B cell (primary cell): ENCODE data around the gene SSRP1. TPM values are rescaled to one million over a fixed set of nuclear protein-coding genes. Genes with fewer than 3 reads are reported as not detected.

Experiments used
- ATAC-seq: fragments of 200-7000 bp; cut with Tn5 transposase; one replicate; pipeline ENCODE4 v1.10.0; 2021; ENCODE audit warnings: low read depth, mild to moderate bottlenecking, moderate number of reproducible peaks, moderate library complexity
- CTCF ChIA-PET: fragments of 350-600 bp; sonication (Branson Sonifier 250); formaldehyde crosslinking; loops from one replicate; lab custom pipeline; 2021; ENCODE audit warnings: antibody characterized with exemption, inconsistent platforms; lab: Charles Lee
- POLR2A ChIA-PET: fragments of 350-600 bp; sonication (Branson Sonifier 250); formaldehyde crosslinking; loops from one replicate; lab custom pipeline; 2021; ENCODE audit warnings: antibody characterized with exemption; lab: Charles Lee
- DNase-seq: peaks from one replicate; pipeline ENCODE4 v3.0.0; 2013
- H2AFZ ChIP-seq: 2 replicates; pipeline ENCODE4 v1.6.1; 2012; ENCODE audit warnings: mild to moderate bottlenecking, low read depth, low read length; ENCODE audit not compliant: insufficient read depth, poor library complexity, severe bottlenecking
- H3K27ac ChIP-seq, 2 donors: 1 replicate in 1 of 2; 2 replicates in 1 of 2; pipeline ENCODE4 v1.5.1; 2012 to 2013; ENCODE audit warnings: low read length in 2 of 2, mild to moderate bottlenecking in 2 of 2, moderate library complexity in 1 of 2
- H3K27me3 ChIP-seq, 4 experiments: fragments of 200-600 bp in 1 of 4; sonication (generic) in 1 of 4; replicated peaks in 1 of 4; 1 replicate in 2 of 4; 2 replicates in 2 of 4; pipeline versions ENCODE4 v1.6.1 to v1.7.0; 2013 to 2016; ENCODE audit warnings: low read length in 3 of 4, mild to moderate bottlenecking in 2 of 4, mixed read lengths in 1 of 4, moderate library complexity in 1 of 4; ENCODE audit not compliant: insufficient read depth in 4 of 4, control insufficient read depth in 3 of 4; ENCODE audit errors: control extremely low read depth in 1 of 4
- H3K36me3 ChIP-seq, 2 experiments: replicated peaks in 1 of 2; 1 replicate in 1 of 2; 2 replicates in 1 of 2; pipeline versions ENCODE4 v1.6.1 to v1.7.1; 2013; ENCODE audit warnings: low read length in 1 of 2; ENCODE audit not compliant: insufficient read depth in 2 of 2, control insufficient read depth in 1 of 2; ENCODE audit errors: control extremely low read depth in 1 of 2, extremely low read depth in 1 of 2
- H3K4me1 ChIP-seq, 2 donors: fragments of 200-600 bp in 1 of 2; sonication (generic) in 1 of 2; 1 replicate in 1 of 2; 2 replicates in 1 of 2; pipeline versions ENCODE4 v1.5.1 to v1.6.1; 2013 to 2017; ENCODE audit warnings: low read length in 2 of 2; ENCODE audit not compliant: control insufficient read depth in 2 of 2, insufficient read depth in 2 of 2
- H3K4me2 ChIP-seq: replicated peaks from 2 replicates; pipeline ENCODE3; 2012; ENCODE audit warnings: mild to moderate bottlenecking, low read depth, low read length; ENCODE audit not compliant: poor library complexity, severe bottlenecking
- H3K4me3 ChIP-seq, 5 experiments: fragments of 200-600 bp in 1 of 5; sonication (generic) in 1 of 5; 1 replicate in 3 of 5; 2 replicates in 2 of 5; pipeline versions ENCODE4 v1.5.1 to v1.7.0; 2011 to 2016; ENCODE audit warnings: low read length in 4 of 5, mild to moderate bottlenecking in 4 of 5, low read depth in 2 of 5, control low read depth in 1 of 5, moderate library complexity in 1 of 5; ENCODE audit not compliant: insufficient read depth in 1 of 5; ENCODE audit errors: control extremely low read depth in 1 of 5, extremely low read depth in 1 of 5
- H3K79me2 ChIP-seq: fragments of 200-600 bp; sonication (generic); one replicate; pipeline ENCODE4 v1.6.0; 2016; ENCODE audit warnings: low read length; ENCODE audit not compliant: control insufficient read depth, insufficient read depth
- H3K9ac ChIP-seq: fragments of 200-600 bp; sonication (generic); 2 replicates; pipeline ENCODE4 v1.6.1; 2017; ENCODE audit warnings: mild to moderate bottlenecking, low read length, moderate library complexity
- H3K9me3 ChIP-seq, 3 donors: one replicate each; pipeline versions ENCODE4 v1.6.1 to v1.7.1; 2013; ENCODE audit warnings: low read length in 2 of 3; ENCODE audit not compliant: control insufficient read depth in 2 of 3, insufficient read depth in 1 of 3; ENCODE audit errors: control extremely low read depth in 1 of 3
- H4K20me1 ChIP-seq: 2 replicates; pipeline ENCODE4 v1.6.0; 2012; ENCODE audit warnings: mild to moderate bottlenecking, low read length; ENCODE audit not compliant: insufficient read depth, control insufficient read depth, poor library complexity, severe bottlenecking
- H3K27ac Mint-ChIP-seq: one replicate; pipeline ENCODE4 v1.8.0; 2021; ENCODE audit warnings: mixed read lengths
- H3K27me3 Mint-ChIP-seq: one replicate; pipeline ENCODE4 v1.8.0; 2021; ENCODE audit warnings: mixed read lengths
- H3K4me1 Mint-ChIP-seq: one replicate; pipeline ENCODE4 v1.8.0; 2021; ENCODE audit warnings: mixed read lengths
- H3K4me3 Mint-ChIP-seq: one replicate; pipeline ENCODE4 v1.8.0; 2021; ENCODE audit warnings: mixed read lengths
- H3K9me3 Mint-ChIP-seq: one replicate; pipeline ENCODE4 v1.8.0; 2022; ENCODE audit warnings: mixed read lengths; ENCODE audit not compliant: insufficient read depth
- EZH2 ChIP-seq: IDR thresholded peaks from 2 replicates; pipeline ENCODE4 v1.6.1; 2012; ENCODE audit warnings: borderline replicate concordance, low read depth, mild to moderate bottlenecking, moderate library complexity, low read length; ENCODE audit not compliant: insufficient read depth, poor library complexity, severe bottlenecking
- WGBS: methylation state at CpG from one replicate; pipeline ENCODE4 v1.1.5; 2013; ENCODE audit warnings: missing lambda C conversion rate; ENCODE audit not compliant: insufficient coverage; 5-methylcytosine and 5-hydroxymethylcytosine counted together
- intact Hi-C: fragments of 100-400 bp; cut with micrococcal nuclease; formaldehyde crosslinking; loops from one replicate; pipeline ENCODE4 v1.10.0; 2022
- polyA plus RNA-seq: library from polyadenylated mRNA; depleted of rRNA; stranded (reverse); fragments of >200 nt; gene quantifications from 2 replicates; pipeline ENCODE4 v1.2.3, GENCODE V29; 2012
- total RNA-seq, 2 donors: library from RNA; stranded (reverse); fragments of 120-200 nt in 1 of 2; gene quantifications; 1 replicate in 1 of 2; 2 replicates in 1 of 2; pipeline versions ENCODE4 v1.2.3 to v1.2.4, GENCODE V29; 2013 to 2022
- TF ChIP-seq, protein P1 (sequence below): fragments of 200-600 bp; IDR thresholded peaks from one replicate; pipeline ENCODE4 v1.8.0; 2022; ENCODE audit warnings: antibody characterized with exemption, mild to moderate bottlenecking

The SSRP1 gene
- total and polyA plus RNA-seq, 2 donors (not counting 1 experiment from before 2014, with no cell fraction given), result 40.9 to 66.6 TPM

DNA sequence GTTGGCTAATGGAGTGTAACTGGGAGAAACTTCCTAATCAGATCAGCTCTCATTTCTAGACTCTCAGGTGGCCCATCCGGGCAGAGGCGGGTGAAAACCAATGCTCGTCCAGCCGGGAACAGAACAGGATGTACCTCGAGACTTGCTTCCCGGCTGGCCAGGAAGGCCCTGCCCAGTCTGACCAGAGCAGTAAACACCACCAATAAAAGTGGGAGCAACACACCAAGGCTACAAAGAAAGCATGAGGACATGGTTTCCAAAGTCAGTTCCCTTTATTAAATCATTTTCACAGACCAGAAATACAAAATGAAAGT lies 10.0 kb downstream of the SSRP1 start:
- H3K9me3 Mint-ChIP-seq, result no peaks in the 10 kb centered on the region
- TF ChIP-seq, protein P1, sequence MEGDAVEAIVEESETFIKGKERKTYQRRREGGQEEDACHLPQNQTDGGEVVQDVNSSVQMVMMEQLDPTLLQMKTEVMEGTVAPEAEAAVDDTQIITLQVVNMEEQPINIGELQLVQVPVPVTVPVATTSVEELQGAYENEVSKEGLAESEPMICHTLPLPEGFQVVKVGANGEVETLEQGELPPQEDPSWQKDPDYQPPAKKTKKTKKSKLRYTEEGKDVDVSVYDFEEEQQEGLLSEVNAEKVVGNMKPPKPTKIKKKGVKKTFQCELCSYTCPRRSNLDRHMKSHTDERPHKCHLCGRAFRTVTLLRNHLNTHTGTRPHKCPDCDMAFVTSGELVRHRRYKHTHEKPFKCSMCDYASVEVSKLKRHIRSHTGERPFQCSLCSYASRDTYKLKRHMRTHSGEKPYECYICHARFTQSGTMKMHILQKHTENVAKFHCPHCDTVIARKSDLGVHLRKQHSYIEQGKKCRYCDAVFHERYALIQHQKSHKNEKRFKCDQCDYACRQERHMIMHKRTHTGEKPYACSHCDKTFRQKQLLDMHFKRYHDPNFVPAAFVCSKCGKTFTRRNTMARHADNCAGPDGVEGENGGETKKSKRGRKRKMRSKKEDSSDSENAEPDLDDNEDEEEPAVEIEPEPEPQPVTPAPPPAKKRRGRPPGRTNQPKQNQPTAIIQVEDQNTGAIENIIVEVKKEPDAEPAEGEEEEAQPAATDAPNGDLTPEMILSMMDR, result no peak
- no peak for TF ChIP-seq EZH2
- Histone ChIP-seq H3K4me3 (peak overlapping the region; percentile 43 to 83 (median 75)), H3K4me1 (peaks cover 13 to 20% of the 10 kb centered on the region in 2 donors), H4K20me1 (no peaks in the 10 kb centered on the region), H3K27ac (peak overlapping the region; percentile 78 to 79), H3K9ac (peak overlapping the region; percentile 80), H3K36me3 (peaks cover 0 to 38% of the 10 kb centered on the region in 2 experiments), H3K9me3 (no peaks in the 10 kb centered on the region), H3K27me3 (no peaks in the 10 kb centered on the region), H2AFZ (peak overlapping the region; percentile 94), H3K79me2 (no peaks in the 10 kb centered on the region), H3K4me2 (peak overlapping the region; percentile 83)
- ATAC-seq (no peak), DNase-seq (no peak)
- ChIA-PET CTCF (interaction anchor here (0.8 to 4.8 kb wide), 7 partner anchors 10 to 204 kb away, joined by 3 to 24 read pairs (median 3); partner anchors contain the start of gene SSRP1), POLR2A (interaction anchor here (0.5 to 3.5 kb wide), 5 partner anchors 9 to 416 kb away, joined by 3 to 41 read pairs (median 4); partner anchors contain the start of gene SSRP1)
- 32% methylated on average over 4 of the region's 6 CpGs for WGBS
- H3K27me3 Mint-ChIP-seq, result no peaks in the 10 kb centered on the region
- intact Hi-C loops, result loop anchor here (1.0 kb wide), 2 partner anchors 10 to 343 kb away; partner anchors contain the start of genes SSRP1 and ZDHHC5
- peaks cover 30% of the 10 kb centered on the region for H3K4me1 Mint-ChIP-seq
- H3K27ac Mint-ChIP-seq, result peak overlapping the region; percentile 94
- H3K4me3 Mint-ChIP-seq, result peak overlapping the region; percentile 95
